Epidermal melanocyte (primary cell): ENCODE measurements around the gene NHLH2.

Source experiments
- DNase-seq: peaks from one replicate; pipeline ENCODE4 v3.0.0; 2011; ENCODE audit warnings: low spot score; ENCODE audit not compliant: insufficient read length

Gene NHLH2

DNA sequence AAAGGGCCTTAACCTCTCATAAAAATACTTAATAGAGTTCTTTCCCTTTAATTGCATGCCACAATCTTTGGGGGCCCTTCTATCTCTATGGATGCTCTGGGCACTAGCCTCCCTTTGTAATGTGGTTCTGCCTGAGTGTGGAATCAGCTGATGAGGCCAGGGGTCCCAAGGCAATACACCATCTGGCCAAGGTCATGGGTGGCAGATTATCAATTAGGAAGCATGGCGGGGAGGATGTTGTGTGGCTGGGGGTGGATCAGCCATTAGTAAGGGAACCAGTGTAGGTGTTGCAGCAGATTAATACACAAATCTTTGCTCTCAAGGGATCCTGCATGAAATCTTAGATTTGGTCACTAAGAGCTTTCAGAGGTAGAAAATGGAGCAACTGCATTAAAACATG, 35.3 kb downstream of the NHLH2 start:
- DNase-seq = no peak

DNA sequence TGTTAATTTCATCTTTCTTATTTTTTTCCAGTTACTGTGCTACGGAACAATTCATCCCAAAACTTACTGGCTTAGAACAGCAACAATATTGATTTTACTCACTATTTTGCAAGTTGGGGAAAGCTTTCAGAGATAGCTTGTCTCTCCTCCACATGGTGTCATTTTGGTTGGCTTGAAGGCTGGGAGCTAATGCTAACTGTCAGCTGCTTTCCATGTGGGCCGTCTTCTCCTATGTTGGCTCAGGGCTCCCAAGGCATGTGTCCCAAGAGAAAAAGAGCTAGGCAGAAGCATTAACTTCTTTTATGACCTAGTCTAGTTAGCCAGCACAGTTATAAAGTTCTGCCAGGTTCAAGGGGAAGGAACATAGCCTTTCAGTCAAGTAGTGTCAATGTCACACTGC, 38.5 kb downstream of the NHLH2 start:
- no peak for DNase-seq

GRCh38 chr1:115797486-115797885, 43.4 kb downstream of the NHLH2 start:
- DNase-seq = no peak

GRCh38 chr1:115796897-115797296, 44.0 kb downstream of the NHLH2 start:
- DNase-seq = no peak

DNA sequence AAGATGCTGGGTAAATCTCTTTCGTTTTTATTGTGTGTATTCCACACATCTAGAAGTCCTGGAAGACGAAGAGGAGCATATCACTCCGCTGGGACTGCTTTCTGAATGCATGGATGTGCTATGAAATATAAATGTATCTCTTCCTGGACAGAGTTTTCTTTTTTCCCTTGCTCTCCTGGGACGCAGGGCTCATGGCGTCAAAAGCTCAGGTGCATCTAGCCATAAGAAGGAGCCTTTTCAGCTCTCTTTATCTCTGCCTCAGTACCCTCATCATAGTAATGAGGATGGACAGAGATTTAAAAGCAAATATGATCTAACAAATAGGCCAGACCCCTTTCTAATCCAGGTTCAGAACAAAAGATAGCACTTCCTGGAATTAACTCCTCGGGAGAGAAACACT, 44.9 kb downstream of the NHLH2 start:
- DNase-seq = no peak

- DNase-seq = no peak
Measured at GRCh38 chr1:115794976-115795639, 45.8 kb downstream of the NHLH2 start.

DNA sequence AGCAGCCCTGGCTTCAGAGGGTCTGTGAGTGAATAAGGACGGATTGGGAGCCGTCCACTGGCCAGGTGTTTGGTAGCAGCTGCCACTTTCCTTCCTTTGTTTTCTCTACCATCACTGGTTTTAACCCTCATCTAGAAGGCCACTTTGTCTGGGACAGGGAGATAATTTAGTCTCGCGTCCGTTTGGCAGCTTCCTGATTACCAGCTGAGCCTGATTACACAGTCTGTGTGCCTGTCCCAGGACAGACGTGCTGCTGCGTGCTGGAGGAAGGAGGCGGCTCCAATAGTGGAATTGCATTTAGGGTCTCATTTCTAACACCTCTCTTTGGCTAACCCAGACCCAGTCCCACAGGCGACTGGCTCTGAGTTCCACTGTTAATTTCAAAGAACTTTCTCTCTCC, 47.8 kb downstream of the NHLH2 start:
- DNase-seq = no peak

GRCh38 chr1:115791816-115792215, 49.1 kb downstream of the NHLH2 start:
- no peak for DNase-seq

- no peak for DNase-seq
Measured at GRCh38 chr1:115790846-115791245, 50.1 kb downstream of the NHLH2 start.

GRCh38 chr1:115790356-115790755, 50.6 kb downstream of the NHLH2 start:
- DNase-seq = no peak
